NK-92 (cell line): ENCODE data around the gene LDLR.
"Not testable (repeated sequence)": the region's sequence is repeated elsewhere in the genome, so short reads cannot be mapped to it uniquely, and the experiment has no call there.

Source experiments
- DNase-seq: peaks from one replicate; lab custom pipeline; 2025; ENCODE audit not compliant: unreplicated experiment; lab: John Stamatoyannopoulos, UW

LDLR gene

GRCh38 chr19:11103667-11104066, 14.4 kb downstream of the LDLR start:
- DNase-seq, result not testable (repeated sequence)

DNA sequence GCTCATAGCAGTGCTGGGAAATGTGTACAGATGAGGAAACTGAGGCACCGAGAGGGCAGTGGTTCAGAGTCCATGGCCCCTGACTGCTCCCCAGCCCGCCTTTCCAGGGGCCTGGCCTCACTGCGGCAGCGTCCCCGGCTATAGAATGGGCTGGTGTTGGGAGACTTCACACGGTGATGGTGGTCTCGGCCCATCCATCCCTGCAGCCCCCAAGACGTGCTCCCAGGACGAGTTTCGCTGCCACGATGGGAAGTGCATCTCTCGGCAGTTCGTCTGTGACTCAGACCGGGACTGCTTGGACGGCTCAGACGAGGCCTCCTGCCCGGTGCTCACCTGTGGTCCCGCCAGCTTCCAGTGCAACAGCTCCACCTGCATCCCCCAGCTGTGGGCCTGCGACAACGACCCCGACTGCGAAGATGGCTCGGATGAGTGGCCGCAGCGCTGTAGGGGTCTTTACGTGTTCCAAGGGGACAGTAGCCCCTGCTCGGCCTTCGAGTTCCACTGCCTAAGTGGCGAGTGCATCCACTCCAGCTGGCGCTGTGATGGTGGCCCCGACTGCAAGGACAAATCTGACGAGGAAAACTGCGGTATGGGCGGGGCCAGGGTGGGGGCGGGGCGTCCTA, 15.9 kb downstream of the LDLR start:
- DNase-seq, result no peak

GRCh38 chr19:11106477-11106876, 17.2 kb downstream of the LDLR start:
- no peak for DNase-seq

- no peak for DNase-seq
These were observed 19.5 kb downstream of the LDLR start for GRCh38 chr19:11108746-11109145.

- no peak for DNase-seq
These were observed 22.0 kb downstream of the LDLR start for GRCh38 chr19:11111117-11111770.

DNA sequence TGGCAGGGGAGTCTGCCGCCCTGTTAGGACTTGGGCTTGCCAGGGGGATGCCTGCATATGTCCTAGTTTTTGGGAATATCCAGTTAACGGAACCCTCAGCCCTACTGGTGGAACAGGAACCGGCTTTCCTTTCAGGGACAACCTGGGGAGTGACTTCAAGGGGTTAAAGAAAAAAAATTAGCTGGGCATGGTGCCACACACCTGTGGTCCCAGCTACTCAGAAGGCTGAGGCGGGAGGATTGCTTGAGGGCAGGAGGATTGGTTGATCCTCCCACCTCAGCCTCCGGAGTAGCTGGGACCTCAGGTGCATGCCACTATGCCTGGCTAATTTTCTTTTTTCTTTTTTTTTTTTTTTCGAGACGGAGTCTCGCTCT, 22.5 kb downstream of the LDLR start:
- no peak for DNase-seq

DNA sequence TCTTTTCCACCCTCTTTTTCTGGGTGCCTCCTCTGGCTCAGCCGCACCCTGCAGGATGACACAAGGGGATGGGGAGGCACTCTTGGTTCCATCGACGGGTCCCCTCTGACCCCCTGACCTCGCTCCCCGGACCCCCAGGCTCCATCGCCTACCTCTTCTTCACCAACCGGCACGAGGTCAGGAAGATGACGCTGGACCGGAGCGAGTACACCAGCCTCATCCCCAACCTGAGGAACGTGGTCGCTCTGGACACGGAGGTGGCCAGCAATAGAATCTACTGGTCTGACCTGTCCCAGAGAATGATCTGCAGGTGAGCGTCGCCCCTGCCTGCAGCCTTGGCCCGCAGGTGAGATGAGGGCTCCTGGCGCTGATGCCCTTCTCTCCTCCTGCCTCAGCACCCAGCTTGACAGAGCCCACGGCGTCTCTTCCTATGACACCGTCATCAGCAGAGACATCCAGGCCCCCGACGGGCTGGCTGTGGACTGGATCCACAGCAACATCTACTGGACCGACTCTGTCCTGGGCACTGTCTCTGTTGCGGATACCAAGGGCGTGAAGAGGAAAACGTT, 24.0 kb downstream of the LDLR start:
- no peak for DNase-seq

GRCh38 chr19:11115042-11115441, 25.8 kb downstream of the LDLR start:
- DNase-seq, result no peak

GRCh38 chr19:11115895-11116446, 26.7 kb downstream of the LDLR start:
- DNase-seq, result no peak

DNA sequence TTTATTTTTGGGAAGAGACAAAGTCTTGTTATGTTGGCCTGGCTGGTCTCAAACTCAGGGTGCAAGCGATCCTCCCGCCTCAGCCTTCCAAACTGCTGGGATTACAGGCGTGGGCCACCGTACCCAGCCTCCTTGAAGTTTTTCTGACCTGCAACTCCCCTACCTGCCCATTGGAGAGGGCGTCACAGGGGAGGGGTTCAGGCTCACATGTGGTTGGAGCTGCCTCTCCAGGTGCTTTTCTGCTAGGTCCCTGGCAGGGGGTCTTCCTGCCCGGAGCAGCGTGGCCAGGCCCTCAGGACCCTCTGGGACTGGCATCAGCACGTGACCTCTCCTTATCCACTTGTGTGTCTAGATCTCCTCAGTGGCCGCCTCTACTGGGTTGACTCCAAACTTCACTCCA, 27.2 kb downstream of the LDLR start:
- DNase-seq, result no peak

DNA sequence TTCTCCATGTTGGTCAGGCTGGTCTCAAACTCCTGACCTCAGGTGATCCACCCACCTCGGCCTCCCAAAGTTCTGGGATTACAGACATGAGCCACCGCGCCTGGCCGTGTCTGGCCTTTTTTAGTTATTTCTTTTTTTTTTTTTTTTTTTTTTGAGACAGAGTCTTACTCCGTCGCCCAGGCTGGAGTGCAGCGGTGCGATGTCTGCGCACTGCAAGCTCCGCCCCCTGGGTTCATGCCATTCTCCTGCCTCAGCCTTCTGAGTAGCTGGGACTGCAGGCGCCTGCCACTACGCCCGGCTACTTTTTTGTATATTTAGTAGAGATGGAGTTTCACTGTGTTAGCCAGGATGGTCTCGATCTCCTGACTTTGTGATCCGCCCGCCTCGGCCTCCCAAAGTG, 32.7 kb downstream of the LDLR start:
- DNase-seq, result not testable (repeated sequence)

DNA sequence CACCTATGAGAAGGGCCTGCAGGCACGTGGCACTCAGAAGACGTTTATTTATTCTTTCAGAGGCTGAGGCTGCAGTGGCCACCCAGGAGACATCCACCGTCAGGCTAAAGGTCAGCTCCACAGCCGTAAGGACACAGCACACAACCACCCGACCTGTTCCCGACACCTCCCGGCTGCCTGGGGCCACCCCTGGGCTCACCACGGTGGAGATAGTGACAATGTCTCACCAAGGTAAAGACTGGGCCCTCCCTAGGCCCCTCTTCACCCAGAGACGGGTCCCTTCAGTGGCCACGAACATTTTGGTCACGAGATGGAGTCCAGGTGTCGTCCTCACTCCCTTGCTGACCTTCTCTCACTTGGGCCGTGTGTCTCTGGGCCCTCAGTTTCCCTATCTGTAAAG, 33.9 kb downstream of the LDLR start:
- no peak for DNase-seq

DNA sequence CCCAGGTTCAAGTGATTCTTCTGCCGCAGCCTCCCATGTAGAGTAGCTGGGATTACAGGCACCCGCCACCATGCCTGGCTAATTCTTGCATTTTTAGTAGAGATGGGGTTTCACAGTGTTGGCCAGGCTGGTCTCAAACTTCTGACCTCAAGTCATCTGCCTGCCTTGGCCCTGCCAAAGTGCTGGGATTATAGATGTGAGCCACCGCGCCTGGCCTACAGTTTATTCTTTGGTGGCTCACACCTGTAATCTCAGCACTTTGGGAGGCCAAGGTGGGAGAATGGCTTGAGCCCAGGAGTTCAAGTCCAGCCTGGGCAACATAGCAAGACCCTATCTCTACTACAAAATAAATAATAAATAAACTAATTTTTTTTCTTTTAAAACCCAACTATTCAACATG, 34.9 kb downstream of the LDLR start:
- not testable (repeated sequence) for DNase-seq

GRCh38 chr19:11125994-11126685, 36.9 kb downstream of the LDLR start:
- no peak for DNase-seq

- no peak for DNase-seq
These were observed 38.6 kb downstream of the LDLR start for GRCh38 chr19:11127905-11128304.

GRCh38 chr19:11130824-11131455, 41.7 kb downstream of the LDLR start:
- DNase-seq, result no peak

GRCh38 chr19:11131471-11131870, 42.2 kb downstream of the LDLR start:
- no peak for DNase-seq

GRCh38 chr19:11136400-11137101, 47.3 kb downstream of the LDLR start:
- no peak for DNase-seq

- DNase-seq, result no peak
These were observed 48.5 kb downstream of the LDLR start for GRCh38 chr19:11137542-11138384.
